ENCODE measurements around the gene SRPRA. TPM values are rescaled to one million over a fixed set of nuclear protein-coding genes. Genes with fewer than 3 reads are reported as not detected.

Gene SRPRA
- polyA plus RNA-seq, 1 donor from 2014 or later, result 24.9 TPM

DNA sequence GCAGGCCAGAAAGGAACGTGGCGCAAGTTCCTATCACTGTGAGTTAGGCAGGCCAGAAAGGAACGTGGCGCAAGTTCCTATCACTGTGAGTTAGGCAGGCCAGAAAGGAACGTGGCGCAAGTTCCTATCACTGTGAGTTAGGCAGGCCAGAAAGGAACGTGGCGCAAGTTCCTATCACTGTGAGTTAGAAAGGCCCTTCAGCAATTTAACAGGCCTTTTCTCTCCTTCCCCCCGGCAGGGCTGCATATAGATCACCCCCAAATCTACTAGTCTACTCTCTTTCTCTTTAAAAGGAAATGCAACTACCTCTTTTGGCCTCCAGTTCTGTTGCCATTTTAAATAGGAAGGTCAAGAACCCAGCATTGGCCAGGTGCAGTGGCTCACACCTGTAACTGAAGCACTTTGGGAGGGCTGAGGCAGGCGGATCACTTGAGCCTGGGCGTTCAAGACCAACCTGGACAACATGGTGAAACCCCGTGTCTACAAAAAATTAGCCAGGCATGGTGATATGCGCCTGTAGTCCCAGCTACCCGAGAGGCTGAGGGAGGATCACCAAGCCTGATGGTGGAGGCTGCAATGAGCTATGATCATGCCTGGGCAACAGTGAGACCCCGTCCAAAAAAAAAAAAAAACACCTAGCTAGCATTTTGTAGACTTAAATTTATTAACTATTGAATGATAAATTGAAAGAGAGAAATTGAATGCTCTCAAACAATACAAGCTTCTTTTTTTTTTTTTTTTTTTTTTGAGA is 42.2 kb downstream of the SRPRA start:
- Histone ChIP-seq H3K9ac (ENCODE audit: low read length) (no peak overlapping the region), H2AFZ (ENCODE audit: low read depth, low read length) (no peak overlapping the region), H4K20me1 (ENCODE audit: insufficient read depth) (no peaks in the 10 kb centered on the region), H3K36me3 (ENCODE audit: insufficient read depth, low read length) (no peaks in the 10 kb centered on the region), H3K4me3 (ENCODE audit: low read length) (no peak overlapping the region), H3K9me3 (ENCODE audit: low read length) (no peaks in the 10 kb centered on the region), H3K27me3 (ENCODE audit: insufficient read depth, low read depth, low read length) (no peaks in the 10 kb centered on the region), H3K4me2 (ENCODE audit: low read length) (no peak overlapping the region), H3F3A (ENCODE audit: insufficient read depth, low read length, poor library complexity, severe bottlenecking) (no peaks in the 10 kb centered on the region), H3K27ac (ENCODE audit: low read length) (no peak overlapping the region), H3K9me2 (ENCODE audit: insufficient read depth, low read length) (no peaks in the 10 kb centered on the region), H3K79me2 (replicated peaks; ENCODE audit: insufficient read depth, low read length) (peaks cover 3% of the 10 kb centered on the region)
- TF ChIP-seq POLR2AphosphoS5 (IDR thresholded peaks at IDR 0.05), result no peak
- TF ChIP-seq, protein P1, sequence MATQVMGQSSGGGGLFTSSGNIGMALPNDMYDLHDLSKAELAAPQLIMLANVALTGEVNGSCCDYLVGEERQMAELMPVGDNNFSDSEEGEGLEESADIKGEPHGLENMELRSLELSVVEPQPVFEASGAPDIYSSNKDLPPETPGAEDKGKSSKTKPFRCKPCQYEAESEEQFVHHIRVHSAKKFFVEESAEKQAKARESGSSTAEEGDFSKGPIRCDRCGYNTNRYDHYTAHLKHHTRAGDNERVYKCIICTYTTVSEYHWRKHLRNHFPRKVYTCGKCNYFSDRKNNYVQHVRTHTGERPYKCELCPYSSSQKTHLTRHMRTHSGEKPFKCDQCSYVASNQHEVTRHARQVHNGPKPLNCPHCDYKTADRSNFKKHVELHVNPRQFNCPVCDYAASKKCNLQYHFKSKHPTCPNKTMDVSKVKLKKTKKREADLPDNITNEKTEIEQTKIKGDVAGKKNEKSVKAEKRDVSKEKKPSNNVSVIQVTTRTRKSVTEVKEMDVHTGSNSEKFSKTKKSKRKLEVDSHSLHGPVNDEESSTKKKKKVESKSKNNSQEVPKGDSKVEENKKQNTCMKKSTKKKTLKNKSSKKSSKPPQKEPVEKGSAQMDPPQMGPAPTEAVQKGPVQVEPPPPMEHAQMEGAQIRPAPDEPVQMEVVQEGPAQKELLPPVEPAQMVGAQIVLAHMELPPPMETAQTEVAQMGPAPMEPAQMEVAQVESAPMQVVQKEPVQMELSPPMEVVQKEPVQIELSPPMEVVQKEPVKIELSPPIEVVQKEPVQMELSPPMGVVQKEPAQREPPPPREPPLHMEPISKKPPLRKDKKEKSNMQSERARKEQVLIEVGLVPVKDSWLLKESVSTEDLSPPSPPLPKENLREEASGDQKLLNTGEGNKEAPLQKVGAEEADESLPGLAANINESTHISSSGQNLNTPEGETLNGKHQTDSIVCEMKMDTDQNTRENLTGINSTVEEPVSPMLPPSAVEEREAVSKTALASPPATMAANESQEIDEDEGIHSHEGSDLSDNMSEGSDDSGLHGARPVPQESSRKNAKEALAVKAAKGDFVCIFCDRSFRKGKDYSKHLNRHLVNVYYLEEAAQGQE (IDR thresholded peaks at IDR 0.05; ENCODE audit: borderline replicate concordance), result no peak
- TF ChIP-seq MXI1 (conservative IDR thresholded peaks at IDR 0.05; ENCODE audit: poor library complexity, severe bottlenecking), result no peak
- no peak for TF ChIP-seq SMC3 (conservative IDR thresholded peaks at IDR 0.05; ENCODE audit: poor library complexity)

DNA sequence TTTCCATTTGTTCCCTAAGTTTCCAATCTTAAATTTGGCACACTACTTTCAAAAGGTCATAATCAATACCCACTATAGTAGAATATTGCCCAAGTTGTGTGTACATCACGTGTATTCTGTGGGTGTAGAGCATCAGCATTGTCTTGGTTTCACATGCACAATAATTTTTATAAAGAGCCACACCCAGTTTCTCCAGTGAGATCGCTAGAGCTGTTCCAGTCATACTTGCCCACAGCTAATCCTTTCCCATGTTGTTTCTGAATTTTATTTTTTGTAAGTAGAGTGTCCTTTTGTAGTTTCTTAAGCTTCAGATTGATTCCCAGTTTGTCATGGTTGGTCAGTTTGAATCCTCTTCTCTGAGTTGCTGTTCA is 43.4 kb downstream of the SRPRA start:
- H3K79me2 ChIP-seq (replicated peaks; ENCODE audit: insufficient read depth, low read length), result peaks cover 3% of the 10 kb centered on the region
- TF ChIP-seq TAF1 (IDR thresholded peaks at IDR 0.05; ENCODE audit: low read depth) (no peak), SMC3 (conservative IDR thresholded peaks at IDR 0.05; ENCODE audit: poor library complexity) (no peak), EP300 (conservative IDR thresholded peaks at IDR 0.05; ENCODE audit: poor library complexity, severe bottlenecking) (no peak), POLR2AphosphoS5 (IDR thresholded peaks at IDR 0.05) (no peak), RAD21 (conservative IDR thresholded peaks at IDR 0.05) (no peak), CTCF (IDR thresholded peaks at IDR 0.05; ENCODE audit: poor library complexity, severe bottlenecking) (no peak), EZH2 (IDR thresholded peaks at IDR 0.05; ENCODE audit: borderline replicate concordance, insufficient read depth, low read length, poor library complexity, severe bottlenecking) (no peak), MXI1 (conservative IDR thresholded peaks at IDR 0.05; ENCODE audit: poor library complexity, severe bottlenecking) (no peak)
- TF ChIP-seq, protein P1 (IDR thresholded peaks at IDR 0.05; ENCODE audit: borderline replicate concordance), result no peak
- H3K9ac ChIP-seq (ENCODE audit: low read length), result no peak overlapping the region

More for the DNA sequence above, 43.4 kb downstream of the SRPRA start:
- H3K36me3 ChIP-seq (ENCODE audit: insufficient read depth, low read length), result no peaks in the 10 kb centered on the region
- H3K4me2 ChIP-seq (ENCODE audit: low read length), result no peak overlapping the region
- no peaks in the 10 kb centered on the region for H4K20me1 ChIP-seq (ENCODE audit: insufficient read depth)
- H3K9me2 ChIP-seq (ENCODE audit: insufficient read depth, low read length), result no peaks in the 10 kb centered on the region
- H3K27me3 ChIP-seq (ENCODE audit: insufficient read depth, low read depth, low read length), result no peaks in the 10 kb centered on the region
- H2AFZ ChIP-seq (ENCODE audit: low read depth, low read length), result no peak overlapping the region
- H3K9me3 ChIP-seq (ENCODE audit: low read length), result no peaks in the 10 kb centered on the region
- H3K4me3 ChIP-seq (ENCODE audit: low read length), result no peak overlapping the region
- H3K27ac ChIP-seq (ENCODE audit: low read length), result no peak overlapping the region
- no peaks in the 10 kb centered on the region for H3F3A ChIP-seq (ENCODE audit: insufficient read depth, low read length, poor library complexity, severe bottlenecking)
